H9 (cell line): ENCODE results near the gene CCDC174. TPM values are rescaled to one million over a fixed set of nuclear protein-coding genes. Genes with fewer than 3 reads are reported as not detected.

ENCODE experiments used
- DNase-seq: peaks from one replicate; pipeline ENCODE4 v3.0.0-alpha.2; 2017
- H2AFZ ChIP-seq: one replicate; pipeline ENCODE4 v1.6.1; 2013; ENCODE audit warnings: mild to moderate bottlenecking, low read length, control low read depth, moderate library complexity
- H2AK5ac ChIP-seq: 2 replicates; pipeline ENCODE4 v1.6.1; 2013; ENCODE audit warnings: low read length, control low read depth, mixed read lengths; ENCODE audit not compliant: insufficient read length
- H2BK120ac ChIP-seq: one replicate; pipeline ENCODE4 v1.6.1; 2013; ENCODE audit warnings: low read depth, mild to moderate bottlenecking, low read length, control low read depth, inconsistent platforms; ENCODE audit not compliant: poor library complexity, severe bottlenecking
- H2BK12ac ChIP-seq: 2 replicates; pipeline ENCODE4 v1.6.1; 2013; ENCODE audit warnings: low read length, control low read depth, mixed read lengths, low read depth; ENCODE audit not compliant: insufficient read length
- H2BK15ac ChIP-seq: 2 replicates; pipeline ENCODE4 v1.6.1; 2013; ENCODE audit warnings: low read depth, low read length, control low read depth
- H2BK20ac ChIP-seq: one replicate; pipeline ENCODE4 v1.6.1; 2013; ENCODE audit warnings: low read depth, mild to moderate bottlenecking, low read length, control low read depth, inconsistent platforms; ENCODE audit not compliant: poor library complexity, severe bottlenecking
- H2BK5ac ChIP-seq: 2 replicates; pipeline ENCODE4 v1.6.1; 2013; ENCODE audit warnings: low read length, control low read depth, mixed read lengths; ENCODE audit not compliant: insufficient read length
- H3K14ac ChIP-seq: 2 replicates; pipeline ENCODE4 v1.6.1; 2013; ENCODE audit warnings: low read length, control low read depth; ENCODE audit not compliant: insufficient read depth
- H3K18ac ChIP-seq: 2 replicates; pipeline ENCODE4 v1.6.1; 2013; ENCODE audit warnings: low read depth, mild to moderate bottlenecking, mixed read lengths, low read length, control low read depth; ENCODE audit not compliant: insufficient read length
- H3K23ac ChIP-seq: 2 replicates; pipeline ENCODE4 v1.6.1; 2013; ENCODE audit warnings: low read length, control low read depth, mixed read lengths, low read depth; ENCODE audit not compliant: insufficient read length
- H3K23me2 ChIP-seq: 2 replicates; pipeline ENCODE4 v1.6.1; 2013; ENCODE audit warnings: low read depth, mild to moderate bottlenecking, mixed read lengths, low read length, control low read depth; ENCODE audit not compliant: insufficient read length, poor library complexity, severe bottlenecking
- H3K27ac ChIP-seq: 2 replicates; pipeline ENCODE4 v1.5.1; 2013; ENCODE audit warnings: low read length, control low read depth, mixed read lengths, low read depth; ENCODE audit not compliant: insufficient read length
- H3K27me3 ChIP-seq: 2 replicates; pipeline ENCODE4 v1.6.1; 2013; ENCODE audit warnings: low read length, control low read depth, inconsistent platforms; ENCODE audit not compliant: insufficient read depth
- H3K4ac ChIP-seq: 2 replicates; pipeline ENCODE4 v1.6.1; 2013; ENCODE audit warnings: low read depth, mild to moderate bottlenecking, control low read depth, inconsistent platforms, low read length, moderate library complexity
- H3K4me1 ChIP-seq: 2 replicates; pipeline ENCODE4 v1.6.1; 2013; ENCODE audit warnings: low read length, control low read depth, inconsistent platforms; ENCODE audit not compliant: insufficient read depth
- H3K4me2 ChIP-seq: 2 replicates; pipeline ENCODE4 v1.6.1; 2013; ENCODE audit warnings: low read length, control low read depth, mixed read lengths; ENCODE audit not compliant: insufficient read length, insufficient read depth
- H3K56ac ChIP-seq: 2 replicates; pipeline ENCODE4 v1.6.1; 2013; ENCODE audit warnings: low read depth, mild to moderate bottlenecking, mixed read lengths, low read length, control low read depth; ENCODE audit not compliant: insufficient read length
- H3K79me1 ChIP-seq: 2 replicates; pipeline ENCODE4 v1.6.1; 2013; ENCODE audit warnings: low read depth, mild to moderate bottlenecking, moderate library complexity, low read length, control low read depth, inconsistent platforms; ENCODE audit not compliant: insufficient read depth, poor library complexity, severe bottlenecking
- H3K79me2 ChIP-seq: 2 replicates; pipeline ENCODE4 v1.6.1; 2013; ENCODE audit warnings: low read length, control low read depth, inconsistent platforms; ENCODE audit not compliant: insufficient read depth
- H3K9ac ChIP-seq: 2 replicates; pipeline ENCODE4 v1.6.1; 2013; ENCODE audit warnings: low read length, control low read depth, mixed read lengths; ENCODE audit not compliant: insufficient read length; ENCODE audit errors: extremely low read depth
- H3K9me3 ChIP-seq: one replicate; pipeline ENCODE4 v1.6.1; 2013; ENCODE audit warnings: low read depth, low read length, inconsistent platforms; ENCODE audit not compliant: control insufficient read depth
- H3T11ph ChIP-seq: one replicate; pipeline ENCODE4 v1.6.1; 2013; ENCODE audit warnings: mild to moderate bottlenecking, low read length, control low read depth, inconsistent platforms
- H4K20me1 ChIP-seq: one replicate; pipeline ENCODE4 v1.6.1; 2013; ENCODE audit not compliant: control insufficient read depth, insufficient read length, insufficient read depth
- H4K5ac ChIP-seq: 2 replicates; pipeline ENCODE4 v1.6.1; 2013; ENCODE audit warnings: low read depth, mild to moderate bottlenecking, mixed read lengths, low read length, control low read depth; ENCODE audit not compliant: insufficient read length
- H4K8ac ChIP-seq: replicated peaks from 2 replicates; pipeline ENCODE4 v1.6.1; 2013; ENCODE audit warnings: low read length, control low read depth, mixed read lengths, low read depth; ENCODE audit not compliant: insufficient read length
- H4K91ac ChIP-seq: 2 replicates; pipeline ENCODE4 v1.6.1; 2013; ENCODE audit warnings: low read depth, mild to moderate bottlenecking, moderate library complexity, mixed read lengths, low read length, control low read depth; ENCODE audit not compliant: insufficient read length
- H3K27ac Mint-ChIP-seq, 3 experiments: 2 replicates in 2 of 3; 3 replicates in 1 of 3; pipeline ENCODE4 v1.8.0; 2020 to 2021; ENCODE audit warnings: mixed read lengths in 3 of 3, mild to moderate bottlenecking in 1 of 3, moderate library complexity in 1 of 3
- H3K27me3 Mint-ChIP-seq: 2 replicates; pipeline ENCODE4 v1.8.0; 2021; ENCODE audit warnings: low read depth, mild to moderate bottlenecking, moderate library complexity, mixed read lengths
- H3K36me3 Mint-ChIP-seq, 3 experiments: 2 replicates in 2 of 3; 3 replicates in 1 of 3; pipeline ENCODE4 v1.8.0; 2020 to 2021; ENCODE audit warnings: low read depth in 3 of 3, mixed read lengths in 3 of 3; ENCODE audit not compliant: insufficient read depth in 1 of 3
- H3K4me1 Mint-ChIP-seq, 2 experiments: 2 replicates each; pipeline ENCODE4 v1.8.0; 2020; ENCODE audit warnings: mixed read lengths in 2 of 2
- H3K4me3 Mint-ChIP-seq, 2 experiments: 2 replicates in 1 of 2; 3 replicates in 1 of 2; pipeline ENCODE4 v1.8.0; 2020 to 2021; ENCODE audit warnings: mild to moderate bottlenecking in 2 of 2, mixed read lengths in 2 of 2, moderate library complexity in 1 of 2
- H3K9me3 Mint-ChIP-seq, 2 experiments: 2 replicates in 1 of 2; 3 replicates in 1 of 2; pipeline ENCODE4 v1.8.0; 2020; ENCODE audit warnings: mild to moderate bottlenecking in 2 of 2, mixed read lengths in 2 of 2, moderate library complexity in 1 of 2
- CTCF ChIP-seq: fragments of 200-600 bp; sonication (generic); conservative IDR thresholded peaks from 3 replicates; pipeline ENCODE4 v1.8.0; 2021; ENCODE audit warnings: antibody characterized with exemption, mild to moderate bottlenecking
- WGBS: extraction: QIAGEN DNeasy Blood & Tissue Kit; methylation state at CpG from one replicate; pipeline ENCODE4 v1.1.7; 2013; ENCODE audit warnings: missing lambda C conversion rate, low lambda C conversion rate, mixed read lengths; ENCODE audit not compliant: insufficient read length; ENCODE audit errors: extremely low coverage; 5-methylcytosine and 5-hydroxymethylcytosine counted together
- total RNA-seq: library from RNA; stranded (reverse); gene quantifications from 2 replicates; pipeline ENCODE4 v1.2.1, GENCODE V29; 2021

Gene CCDC174
- total RNA-seq, 1 experiment from 2014 or later: 15.2 TPM

DNA sequence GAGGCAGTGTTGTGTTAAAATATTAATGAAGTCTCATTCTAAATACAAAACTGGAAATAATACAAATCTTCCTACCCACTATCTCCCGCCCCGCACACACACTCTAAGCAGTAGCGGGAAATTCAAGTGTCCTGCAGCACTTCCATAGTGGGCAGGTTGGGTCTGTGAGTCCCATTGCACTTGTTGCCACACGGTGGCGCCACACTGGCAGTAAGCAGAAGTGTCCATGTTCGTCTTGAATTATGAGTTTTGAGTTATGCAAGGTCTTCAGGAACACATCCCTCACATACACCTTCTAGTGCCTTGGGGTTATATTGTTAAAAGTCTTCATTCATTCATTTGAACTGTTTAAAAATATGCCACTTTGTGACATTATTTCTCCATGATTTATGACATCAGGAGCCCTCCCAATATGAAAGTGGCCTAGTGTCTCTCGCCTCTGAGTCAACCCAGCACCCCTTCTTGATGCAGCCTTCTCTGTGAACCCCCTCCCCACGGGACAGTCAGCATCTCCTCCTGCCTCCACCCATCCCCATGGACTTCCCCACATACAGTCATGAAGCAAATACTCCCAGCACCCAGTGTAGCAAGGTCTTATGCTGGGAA, 17.6 kb upstream of the CCDC174 start:
- H3K9me3 Mint-ChIP-seq: no peaks in the 10 kb centered on the region

More for the DNA sequence above, 17.6 kb upstream of the CCDC174 start:
- H3K4ac ChIP-seq: no peak overlapping the region
- peak; percentile 93 for TF ChIP-seq CTCF
- no peak overlapping the region for H2BK120ac ChIP-seq
- no peak overlapping the region for H3K27ac ChIP-seq
- H3K14ac ChIP-seq: no peak overlapping the region
- no peak overlapping the region for H4K91ac ChIP-seq
- H3K56ac ChIP-seq: no peak overlapping the region
- H4K5ac ChIP-seq: no peak overlapping the region
- H2BK20ac ChIP-seq: no peak overlapping the region
- no peaks in the 10 kb centered on the region for H3K79me2 ChIP-seq
- no peak overlapping the region for H2BK12ac ChIP-seq
- H3K4me2 ChIP-seq: no peak overlapping the region
- no peak overlapping the region for H2BK5ac ChIP-seq
- H3K9ac ChIP-seq: no peak overlapping the region
- no peaks in the 10 kb centered on the region for H3K23me2 ChIP-seq
- no peaks in the 10 kb centered on the region for H3K9me3 ChIP-seq
- H2AK5ac ChIP-seq: no peak overlapping the region
- no peaks in the 10 kb centered on the region for H3K36me3 Mint-ChIP-seq
- no peak overlapping the region for H3K27ac Mint-ChIP-seq
- no peaks in the 10 kb centered on the region for H3K4me1 ChIP-seq
- no peak overlapping the region for H3K4me3 Mint-ChIP-seq
- WGBS: no CpG with 5 or more reads among the region's 8 CpGs
- no peak overlapping the region for H2BK15ac ChIP-seq
- peaks cover 36% of the 10 kb centered on the region for H3K27me3 Mint-ChIP-seq
- peaks cover 2% of the 10 kb centered on the region for H4K20me1 ChIP-seq
- peaks cover 3 to 4% of the 10 kb centered on the region in 2 experiments; a peak in 2 of 4 replicates for H3K4me1 Mint-ChIP-seq
- H3T11ph ChIP-seq: no peak overlapping the region
- H2AFZ ChIP-seq: no peak overlapping the region
- H3K27me3 ChIP-seq: no peaks in the 10 kb centered on the region
- peak; percentile 64 for DNase-seq
- no peak overlapping the region for H3K23ac ChIP-seq
- H3K18ac ChIP-seq: no peak overlapping the region
- H3K79me1 ChIP-seq: no peaks in the 10 kb centered on the region
- H4K8ac ChIP-seq: no peak overlapping the region
